ENCODE data around the gene VPS26B.
"Not testable (repeated sequence)": the region's sequence is repeated elsewhere in the genome, so short reads cannot be mapped to it uniquely, and the experiment has no call there.

VPS26B gene

GRCh38 chr11:134258577-134258976 is 34.1 kb downstream of the VPS26B start:
- DNase-seq (ENCODE audit: low spot score), result no peak

DNA sequence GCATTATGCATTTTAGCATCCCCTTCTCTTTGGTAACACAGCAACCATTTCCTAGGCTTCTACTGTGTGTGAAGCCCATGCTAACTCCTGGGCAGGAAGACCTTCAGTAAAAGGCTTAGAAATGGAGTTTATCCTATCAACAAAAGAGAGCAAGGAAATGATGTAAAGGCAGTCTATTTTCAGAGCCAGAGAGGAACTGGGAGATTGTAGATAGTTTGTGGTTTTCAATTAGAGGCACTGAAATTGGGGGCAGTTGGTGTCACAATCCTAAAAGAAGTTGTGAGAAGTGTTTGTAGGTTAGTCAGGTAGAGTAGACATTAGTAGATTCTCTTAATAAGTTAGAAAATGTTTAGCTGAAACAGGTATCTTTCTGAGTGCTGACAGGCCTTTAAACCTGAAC is 36.0 kb downstream of the VPS26B start:
- DNase-seq (ENCODE audit: low spot score), result no peak

- no peak for DNase-seq (ENCODE audit: low spot score)
Observed at GRCh38 chr11:134260983-134261382, 36.5 kb downstream of the VPS26B start.

- DNase-seq (ENCODE audit: low spot score), result no peak
Observed at GRCh38 chr11:134261626-134262488, 37.4 kb downstream of the VPS26B start.

- DNase-seq (ENCODE audit: low spot score), result no peak
Observed at GRCh38 chr11:134264966-134265764, 40.7 kb downstream of the VPS26B start.

DNA sequence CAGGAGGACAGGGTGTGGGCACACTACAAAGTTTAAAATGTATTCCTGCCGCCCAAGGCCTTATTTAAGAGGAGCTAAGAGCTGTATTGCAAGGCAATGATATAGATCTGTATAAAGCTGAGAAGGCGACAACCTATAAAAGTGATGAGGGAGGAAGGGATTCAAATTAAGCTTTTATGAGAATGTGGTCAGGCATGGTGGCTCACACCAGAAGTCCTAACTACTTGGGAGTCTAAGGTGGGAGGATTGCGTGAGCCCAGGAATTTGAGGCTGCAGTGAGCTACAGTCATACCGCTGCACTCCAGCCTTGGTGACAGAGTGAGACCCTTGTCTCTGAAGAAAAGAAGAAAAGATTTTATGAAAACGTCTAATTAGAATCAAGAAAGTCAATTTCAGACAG is 42.0 kb downstream of the VPS26B start:
- DNase-seq (ENCODE audit: low spot score), result no peak

- no peak for DNase-seq (ENCODE audit: low spot score)
Observed at GRCh38 chr11:134266841-134267251, 42.4 kb downstream of the VPS26B start.

- no peak for DNase-seq (ENCODE audit: low spot score)
Observed at GRCh38 chr11:134267461-134267860, 43.0 kb downstream of the VPS26B start.

DNA sequence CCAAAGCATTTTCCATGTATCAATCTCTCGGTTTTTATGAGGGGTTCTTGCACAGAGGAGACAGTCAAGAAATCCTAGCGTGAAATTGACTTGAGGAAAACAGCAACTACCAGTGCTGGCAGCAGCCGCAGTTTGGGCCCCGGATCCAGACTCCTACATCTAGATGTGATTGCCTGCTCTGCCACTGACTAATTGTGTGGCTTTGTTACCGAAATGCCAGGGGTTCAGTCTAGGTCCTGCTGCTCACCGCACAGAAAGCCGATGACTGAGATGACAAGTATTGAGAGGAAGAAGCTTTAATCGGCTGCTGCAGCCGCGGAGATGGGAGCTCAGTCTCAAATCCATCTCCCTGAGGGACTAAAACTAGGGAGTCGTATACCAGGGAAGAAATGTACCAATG is 43.5 kb downstream of the VPS26B start:
- no peak for DNase-seq (ENCODE audit: low spot score)

DNA sequence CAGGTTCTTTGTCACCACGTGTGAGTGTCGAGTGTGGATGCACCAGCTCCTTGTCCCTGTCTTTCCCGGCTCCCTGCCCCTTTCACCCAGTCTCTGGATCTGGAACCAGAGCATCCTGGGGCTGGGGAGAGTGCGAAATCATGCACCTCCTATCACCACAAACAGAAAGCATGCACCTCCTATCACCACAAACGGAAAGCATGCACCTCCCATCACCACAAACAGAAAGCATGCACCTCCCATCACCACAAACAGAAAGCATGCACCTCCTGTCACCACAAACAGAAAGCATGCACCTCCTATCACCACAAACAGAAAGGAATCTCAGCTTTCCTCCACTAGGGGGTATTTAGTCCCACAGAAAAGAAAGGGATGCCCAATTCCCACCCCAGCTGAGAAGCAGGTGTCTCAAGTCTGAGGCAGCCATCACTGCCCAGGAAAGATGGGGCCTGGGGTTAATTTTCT is 45.8 kb downstream of the VPS26B start:
- no peak for DNase-seq (ENCODE audit: low spot score)

DNA sequence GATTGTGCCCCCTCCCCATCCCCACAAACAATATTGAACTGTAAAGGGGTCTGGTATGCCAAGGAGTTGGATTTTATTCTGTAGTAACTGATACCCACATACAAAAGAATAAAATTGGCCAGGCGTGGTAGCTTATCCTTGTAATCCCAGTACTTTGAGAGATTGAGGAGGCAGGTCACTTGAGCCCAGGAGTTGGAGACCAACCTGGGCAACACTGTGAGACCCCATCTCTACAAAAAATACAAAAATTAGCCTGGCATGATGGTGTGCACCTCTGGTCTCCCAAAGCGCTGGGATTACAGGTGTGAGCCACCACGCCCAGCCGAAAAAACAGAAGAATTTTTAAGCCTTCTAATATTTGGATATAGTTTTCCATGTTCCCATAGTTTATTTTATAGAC is 47.5 kb downstream of the VPS26B start:
- no peak for DNase-seq (ENCODE audit: low spot score)

GRCh38 chr11:134272381-134273316 is 48.2 kb downstream of the VPS26B start:
- DNase-seq (ENCODE audit: low spot score), result no peak

- no peak for DNase-seq (ENCODE audit: low spot score)
Observed at GRCh38 chr11:134273317-134273712, 48.8 kb downstream of the VPS26B start.

- DNase-seq (ENCODE audit: low spot score), result no peak
Observed at GRCh38 chr11:134275188-134275533, 50.7 kb downstream of the VPS26B start.

DNA sequence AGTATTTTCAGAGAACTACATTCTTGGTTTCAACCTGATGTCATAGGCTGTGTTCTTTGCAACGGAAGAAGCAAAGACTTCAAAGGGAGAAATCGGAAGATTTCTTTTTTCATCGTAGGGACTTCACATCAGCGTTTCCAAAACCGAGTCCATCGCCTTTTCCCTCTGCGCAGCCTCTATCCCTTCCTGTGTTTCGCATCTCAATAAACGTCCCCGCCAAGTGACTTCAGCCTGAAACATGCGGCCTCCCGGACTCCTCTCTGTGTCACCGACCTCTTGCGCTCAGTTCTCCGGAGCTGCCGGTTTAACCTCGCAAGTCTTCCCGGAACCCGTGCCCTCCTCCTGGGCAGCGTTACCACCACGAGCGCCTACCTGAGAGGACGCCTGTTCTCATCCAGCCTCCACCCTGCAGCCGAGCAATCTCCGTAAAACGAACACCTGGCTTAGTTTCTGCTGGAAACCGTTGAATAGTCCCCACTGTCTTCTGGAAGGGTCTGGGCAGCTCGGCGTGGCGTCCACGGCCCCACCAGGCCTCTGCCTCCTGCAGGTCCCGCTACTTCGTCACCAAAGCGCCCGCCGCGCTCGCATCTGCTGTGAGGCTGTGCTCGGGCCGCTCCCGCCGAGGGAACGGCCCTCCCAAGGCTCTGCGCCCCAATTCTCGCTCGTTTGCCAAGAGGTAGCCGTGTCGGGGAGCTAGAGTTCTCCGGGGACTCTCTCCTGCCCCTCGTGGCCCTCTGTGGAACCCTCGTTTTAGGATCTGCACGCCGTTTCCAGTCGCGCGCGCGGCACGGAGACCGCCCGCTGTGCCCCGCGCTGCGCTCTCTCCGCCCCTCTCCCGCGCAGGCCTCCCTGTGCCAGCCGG is 51.3 kb downstream of the VPS26B start, which contains the start of gene GLB1L3:
Gene GLB1L3, plus strand, starts transcription at position 846 of the 862 bp plus-strand sequence. CDS start 362 bp downstream, outside the sequence.
- DNase-seq (ENCODE audit: low spot score), result peak; percentile 73

DNA sequence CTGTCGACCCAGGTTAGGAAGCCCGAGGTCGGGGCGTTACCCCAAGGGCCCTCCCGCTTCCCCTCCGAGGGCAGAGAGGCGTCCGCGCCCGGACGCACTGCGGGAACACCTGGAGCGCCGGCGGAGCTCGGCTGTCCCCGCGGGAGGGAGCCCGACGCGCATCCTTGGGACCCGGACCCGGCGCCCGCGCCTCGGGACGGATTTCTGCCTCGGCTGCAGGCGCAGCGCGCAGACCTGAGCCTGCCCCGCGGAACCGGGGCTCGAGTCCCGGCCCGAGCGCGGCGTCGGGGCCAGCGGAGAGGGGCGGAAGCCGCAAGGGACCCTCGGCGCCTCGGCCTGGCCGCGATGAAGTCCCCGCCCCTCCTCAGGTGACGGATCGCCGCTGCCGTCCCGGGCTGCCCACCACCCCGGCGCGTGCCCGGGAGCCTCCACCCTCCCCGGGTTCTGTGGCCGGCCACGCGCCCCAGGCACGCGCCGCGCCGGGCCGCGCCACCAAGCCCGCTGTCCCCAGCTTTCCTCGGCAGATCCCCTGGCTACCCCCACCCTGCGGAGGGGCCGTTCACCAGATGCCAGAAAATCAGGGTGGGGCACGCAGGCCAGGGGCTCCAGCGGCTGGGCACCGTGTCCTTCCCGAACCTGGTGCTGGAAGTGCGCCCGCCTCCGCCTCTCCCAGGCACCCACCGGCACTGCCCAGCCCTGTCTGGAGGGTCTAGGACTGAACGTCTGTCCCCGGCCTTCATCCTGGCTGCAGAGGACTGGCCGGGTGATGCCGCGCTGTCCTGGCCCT is 52.1 kb downstream of the VPS26B start:
- DNase-seq (ENCODE audit: low spot score), result no peak

DNA sequence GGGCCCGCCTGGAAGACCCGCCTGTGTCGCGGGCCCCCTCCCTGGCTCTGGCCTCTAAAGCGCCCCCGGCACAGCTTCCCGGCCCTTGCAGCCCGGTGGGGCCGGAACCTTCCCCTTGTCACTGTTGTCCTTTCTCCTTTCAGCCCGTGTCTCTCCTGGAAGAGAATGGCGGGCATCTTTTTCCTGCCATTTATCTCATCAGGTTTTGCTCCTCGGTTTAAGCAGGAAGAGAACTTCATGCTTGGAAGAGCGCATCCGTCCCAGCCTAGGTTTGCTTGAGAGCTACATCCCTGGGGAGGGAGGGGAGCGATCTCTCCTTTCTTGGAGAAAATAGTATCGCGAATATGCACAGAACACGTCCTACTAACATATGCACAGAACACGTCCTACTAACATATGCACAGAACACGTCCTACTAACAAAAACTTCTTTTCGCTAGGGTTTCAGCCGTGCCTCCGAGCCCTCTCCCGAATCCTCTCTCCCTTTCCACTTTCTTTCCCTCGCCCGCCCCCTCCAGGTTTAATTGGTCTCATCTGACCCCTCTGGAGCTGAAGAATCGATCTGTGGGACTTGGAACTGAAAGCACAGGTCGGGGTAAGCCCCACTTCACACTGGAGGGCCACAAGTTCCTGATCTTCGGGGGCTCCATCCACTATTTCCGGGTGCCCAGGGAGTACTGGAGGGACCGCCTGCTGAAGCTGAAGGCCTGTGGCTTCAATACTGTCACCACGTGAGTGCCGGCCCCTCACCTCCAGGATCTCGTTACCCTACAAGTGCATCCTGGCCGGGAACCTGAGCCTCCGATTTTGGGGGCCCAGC is 52.9 kb downstream of the VPS26B start:
- no peak for DNase-seq (ENCODE audit: low spot score)

DNA sequence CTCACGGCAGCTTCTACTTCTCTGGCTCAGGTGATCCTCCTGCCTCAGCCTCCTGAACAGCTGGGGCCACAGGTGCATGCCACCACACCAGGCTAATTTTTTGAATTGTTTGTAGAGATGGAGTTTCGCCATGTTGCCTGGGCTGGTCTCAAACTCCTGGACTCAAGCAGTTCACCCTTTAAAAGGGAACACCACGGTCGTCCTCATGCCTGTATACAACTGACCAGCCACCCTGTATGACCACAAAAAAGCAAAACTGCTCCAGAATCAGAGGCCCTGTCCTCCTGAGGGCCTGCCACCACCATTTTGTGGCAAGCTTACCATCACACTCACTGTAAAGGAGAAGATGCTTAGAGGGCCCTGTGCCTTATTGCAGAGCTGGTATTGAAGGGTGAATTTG is 53.9 kb downstream of the VPS26B start:
- DNase-seq (ENCODE audit: low spot score), result no peak

- DNase-seq (ENCODE audit: low spot score), result not testable (repeated sequence)
Observed at GRCh38 chr11:134281635-134282034, 57.2 kb downstream of the VPS26B start.

Measured in putamen (tissue), 1 donor.